Measurements from ENCODE around the gene IFNA16. TPM values are rescaled to one million over a fixed set of nuclear protein-coding genes. Genes with fewer than 3 reads are reported as not detected.

The IFNA16 gene
- total RNA-seq (2022; extraction: Qiagen RNA extraction; ENCODE audit: low read depth): not detected in 5 replicates

GRCh38 chr9:21217211-21217610 is at the start of gene IFNA16:
IFNA16 (minus strand) TSS chr9:21217311; CDS start chr9:21217305, 6 bp downstream.

GRCh38 chr9:21239911-21240310 is 22.8 kb upstream of the IFNA16 start, which contains the start of gene IFNA14:
IFNA14 (minus strand) TSS chr9:21240005; CDS start chr9:21239935, 70 bp downstream.

GRCh38 chr9:21228122-21228521 is 11.0 kb upstream of the IFNA16 start, which contains the start of gene IFNA17:
IFNA17 (minus strand) TSS chr9:21228222; CDS start chr9:21228173, 49 bp downstream.

GRCh38 chr9:21207043-21207442 is 10.1 kb downstream of the IFNA16 start, which contains the start of gene IFNA10:
IFNA10 (minus strand) TSS chr9:21207143; CDS start chr9:21207097, 46 bp downstream.

GRCh38 chr9:21202105-21202504 is 15.0 kb downstream of the IFNA16 start, which contains the start of gene IFNA7:
IFNA7 (minus strand) TSS chr9:21202205; CDS start chr9:21202165, 40 bp downstream.

GRCh38 chr9:21187487-21187886 is 29.6 kb downstream of the IFNA16 start, which contains the start of gene IFNA4:
IFNA4 (minus strand) TSS chr9:21187587; CDS start chr9:21187531, 56 bp downstream.

GRCh38 chr9:21166560-21166959 is 50.6 kb downstream of the IFNA16 start, which contains the start of gene IFNA21:
IFNA21 (minus strand) TSS chr9:21166660; CDS start chr9:21166612, 48 bp downstream.

Other genes with a start within 250 kb of the IFNA16 start
- 0.80 to 1.1 TPM (median 0.96 TPM) in 5 replicates for gene HACD4, start 185.7 kb downstream of the IFNA16 start, total RNA-seq (2022; extraction: Qiagen RNA extraction; ENCODE audit: low read depth)
- gene IFNB1, start 139.4 kb downstream of the IFNA16 start, total RNA-seq (2022; extraction: Qiagen RNA extraction; ENCODE audit: low read depth): not detected in 5 replicates
- not detected in 5 replicates for gene IFNW1, start 75.5 kb downstream of the IFNA16 start, total RNA-seq (2022; extraction: Qiagen RNA extraction; ENCODE audit: low read depth)
- not detected in 5 replicates for gene IFNA21, start 50.7 kb downstream of the IFNA16 start, total RNA-seq (2022; extraction: Qiagen RNA extraction; ENCODE audit: low read depth)
- not detected in 5 replicates for gene IFNA4, start 29.7 kb downstream of the IFNA16 start, total RNA-seq (2022; extraction: Qiagen RNA extraction; ENCODE audit: low read depth)
- not detected in 5 replicates for gene IFNA7, start 15.1 kb downstream of the IFNA16 start, total RNA-seq (2022; extraction: Qiagen RNA extraction; ENCODE audit: low read depth)
- gene IFNA10, start 10.2 kb downstream of the IFNA16 start, total RNA-seq (2022; extraction: Qiagen RNA extraction; ENCODE audit: low read depth): not detected in 5 replicates
- gene IFNA17, start 10.9 kb upstream of the IFNA16 start, total RNA-seq (2022; extraction: Qiagen RNA extraction; ENCODE audit: low read depth): not detected in 5 replicates
- gene IFNA14, start 22.7 kb upstream of the IFNA16 start, total RNA-seq (2022; extraction: Qiagen RNA extraction; ENCODE audit: low read depth): not detected in 5 replicates
- gene IFNA5, start 88.0 kb upstream of the IFNA16 start, total RNA-seq (2022; extraction: Qiagen RNA extraction; ENCODE audit: low read depth): not detected in 5 replicates
- 14.4 to 18.7 TPM (median 16.7 TPM) in 5 replicates for gene KLHL9, start 118.1 kb upstream of the IFNA16 start, total RNA-seq (2022; extraction: Qiagen RNA extraction; ENCODE audit: low read depth)
- not detected in 5 replicates for gene IFNA6, start 133.6 kb upstream of the IFNA16 start, total RNA-seq (2022; extraction: Qiagen RNA extraction; ENCODE audit: low read depth)
- gene IFNA13, start 150.7 kb upstream of the IFNA16 start, total RNA-seq (2022; extraction: Qiagen RNA extraction; ENCODE audit: low read depth): not detected in 5 replicates
- gene IFNA2, start 168.1 kb upstream of the IFNA16 start, total RNA-seq (2022; extraction: Qiagen RNA extraction; ENCODE audit: low read depth): not detected in 5 replicates
- gene IFNA8, start 191.8 kb upstream of the IFNA16 start, total RNA-seq (2022; extraction: Qiagen RNA extraction; ENCODE audit: low read depth): not detected in 5 replicates
- gene IFNA1, start 223.1 kb upstream of the IFNA16 start, total RNA-seq (2022; extraction: Qiagen RNA extraction; ENCODE audit: low read depth): not detected in 5 replicates

Data from A549 treated with CpdA at 1 μM for 4 hours (cell line).